H4 (cell line): ENCODE results near the gene MAN1C1. TPM values are rescaled to one million over a fixed set of nuclear protein-coding genes. Genes with fewer than 3 reads are reported as not detected.
"Not testable (repeated sequence)": the region's sequence is repeated elsewhere in the genome, so short reads cannot be mapped to it uniquely, and the experiment has no call there.

Experiments
- DNase-seq: peaks from one replicate; pipeline ENCODE4 v3.0.0-alpha.2; 2015; ENCODE audit warnings: low spot score
- total RNA-seq: library from RNA; depleted of rRNA; stranded (reverse); fragments of >200 nt; shearing (Covaris generic); gene quantifications from 2 replicates; pipeline ENCODE4 v1.2.3, GENCODE V29; 2014

MAN1C1 gene
- total RNA-seq, 1 experiment from 2014 or later: 0.95 TPM

- DNase-seq: no peak
These were observed 64.1 kb downstream of the MAN1C1 start for GRCh38 chr1:25680701-25681100.

- no peak for DNase-seq
These were observed 65.5 kb downstream of the MAN1C1 start for GRCh38 chr1:25682059-25682601.

GRCh38 chr1:25683177-25683576, 66.6 kb downstream of the MAN1C1 start:
- no peak for DNase-seq

GRCh38 chr1:25683731-25684130, 67.1 kb downstream of the MAN1C1 start:
- no peak for DNase-seq

- no peak for DNase-seq
These were observed 67.8 kb downstream of the MAN1C1 start for GRCh38 chr1:25684216-25684965.

GRCh38 chr1:25685211-25685750, 68.7 kb downstream of the MAN1C1 start:
- no peak for DNase-seq

- DNase-seq: no peak
These were observed 69.5 kb downstream of the MAN1C1 start for GRCh38 chr1:25685938-25686665.

GRCh38 chr1:25687221-25688017, 70.8 kb downstream of the MAN1C1 start:
- no peak for DNase-seq

- DNase-seq: no peak
These were observed 72.0 kb downstream of the MAN1C1 start for GRCh38 chr1:25688390-25689119.

- no peak for DNase-seq
These were observed 73.2 kb downstream of the MAN1C1 start for GRCh38 chr1:25689686-25690381.

GRCh38 chr1:25690396-25690956, 73.9 kb downstream of the MAN1C1 start:
- no peak for DNase-seq

- no peak for DNase-seq
These were observed 74.6 kb downstream of the MAN1C1 start for GRCh38 chr1:25691211-25691610.

GRCh38 chr1:25692560-25692959, 76.0 kb downstream of the MAN1C1 start:
- no peak for DNase-seq

- no peak for DNase-seq
These were observed 77.8 kb downstream of the MAN1C1 start for GRCh38 chr1:25694167-25695007.

- DNase-seq: peak; percentile 93
These were observed 78.6 kb downstream of the MAN1C1 start for GRCh38 chr1:25695090-25695770.

- DNase-seq: peak; percentile 61
These were observed 79.2 kb downstream of the MAN1C1 start for GRCh38 chr1:25695771-25696311.

GRCh38 chr1:25696643-25697042, 80.1 kb downstream of the MAN1C1 start:
- not testable (repeated sequence) for DNase-seq
